Calu3 (cell line): Measurements from ENCODE around the gene PIH1D1. TPM values are rescaled to one million over a fixed set of nuclear protein-coding genes. Genes with fewer than 3 reads are reported as not detected.

Source experiments
- BruUV-seq: library from RNA; stranded (reverse); fragments of 400-500 nt; replicated peaks from 2 replicates; lab custom pipeline; 2021; lab: Mats Ljungman, UMichigan
- CTCF ChIA-PET: fragments of 300-600 bp; sonication (Branson Sonifier 250); formaldehyde crosslinking; loops from one replicate; lab custom pipeline; 2022; ENCODE audit warnings: antibody characterized with exemption; lab: Charles Lee
- DNase-seq: peaks from one replicate; pipeline ENCODE4 v3.0.0; 2022
- H3K27ac Mint-ChIP-seq: one replicate; pipeline ENCODE4 v1.8.0; 2022; ENCODE audit warnings: mixed read lengths; ENCODE audit not compliant: unreplicated experiment
- H3K27me3 Mint-ChIP-seq: one replicate; pipeline ENCODE4 v1.8.0; 2022; ENCODE audit warnings: mixed read lengths; ENCODE audit not compliant: unreplicated experiment
- H3K36me3 Mint-ChIP-seq: one replicate; pipeline ENCODE4 v1.8.0; 2022; ENCODE audit warnings: mild to moderate bottlenecking, moderate library complexity, mixed read lengths; ENCODE audit not compliant: insufficient read depth, unreplicated experiment
- H3K4me1 Mint-ChIP-seq: one replicate; pipeline ENCODE4 v1.8.0; 2022; ENCODE audit warnings: mild to moderate bottlenecking, low read depth, mixed read lengths; ENCODE audit not compliant: unreplicated experiment
- H3K4me3 Mint-ChIP-seq: one replicate; pipeline ENCODE4 v1.8.0; 2022; ENCODE audit warnings: mild to moderate bottlenecking, low read depth, moderate library complexity, mixed read lengths; ENCODE audit not compliant: unreplicated experiment
- H3K9me3 Mint-ChIP-seq: one replicate; pipeline ENCODE4 v1.8.0; 2022; ENCODE audit warnings: low read depth, mixed read lengths; ENCODE audit not compliant: unreplicated experiment
- intact Hi-C: fragments of 100-400 bp; cut with micrococcal nuclease; formaldehyde crosslinking; loops from one replicate; pipeline ENCODE4 v1.10.0; 2022; ENCODE audit not compliant: unreplicated experiment
- total RNA-seq: library from RNA; stranded (reverse); gene quantifications from 2 replicates; pipeline ENCODE4 v1.2.3, GENCODE V29; 2022
- TF ChIP-seq, protein P1 (sequence below): fragments of 200-600 bp; IDR thresholded peaks from one replicate; pipeline ENCODE4 v1.8.0; 2022; ENCODE audit warnings: antibody characterized with exemption; ENCODE audit not compliant: unreplicated experiment

Gene PIH1D1
- total RNA-seq, 1 experiment from 2014 or later = 141 TPM

- intact Hi-C loops = no loop called here
- H3K27ac Mint-ChIP-seq = no peak overlapping the region
- peaks cover 27% of the 10 kb centered on the region for H3K4me1 Mint-ChIP-seq
- DNase-seq = peak; percentile 32
- no peaks in the 10 kb centered on the region for H3K9me3 Mint-ChIP-seq
- peaks cover 58% of the 10 kb centered on the region for H3K27me3 Mint-ChIP-seq
- peak overlapping the region; percentile 73 for H3K4me3 Mint-ChIP-seq
- CTCF ChIA-PET = interaction anchor here (0.5 to 1.5 kb wide), 13 partner anchors 10 to 345 kb away, joined by 3 to 14 read pairs (median 5); partner anchors contain the start of genes ALDH16A1 and PIH1D1
- peaks cover 37% of the 10 kb centered on the region for H3K36me3 Mint-ChIP-seq
- TF ChIP-seq, protein P1, sequence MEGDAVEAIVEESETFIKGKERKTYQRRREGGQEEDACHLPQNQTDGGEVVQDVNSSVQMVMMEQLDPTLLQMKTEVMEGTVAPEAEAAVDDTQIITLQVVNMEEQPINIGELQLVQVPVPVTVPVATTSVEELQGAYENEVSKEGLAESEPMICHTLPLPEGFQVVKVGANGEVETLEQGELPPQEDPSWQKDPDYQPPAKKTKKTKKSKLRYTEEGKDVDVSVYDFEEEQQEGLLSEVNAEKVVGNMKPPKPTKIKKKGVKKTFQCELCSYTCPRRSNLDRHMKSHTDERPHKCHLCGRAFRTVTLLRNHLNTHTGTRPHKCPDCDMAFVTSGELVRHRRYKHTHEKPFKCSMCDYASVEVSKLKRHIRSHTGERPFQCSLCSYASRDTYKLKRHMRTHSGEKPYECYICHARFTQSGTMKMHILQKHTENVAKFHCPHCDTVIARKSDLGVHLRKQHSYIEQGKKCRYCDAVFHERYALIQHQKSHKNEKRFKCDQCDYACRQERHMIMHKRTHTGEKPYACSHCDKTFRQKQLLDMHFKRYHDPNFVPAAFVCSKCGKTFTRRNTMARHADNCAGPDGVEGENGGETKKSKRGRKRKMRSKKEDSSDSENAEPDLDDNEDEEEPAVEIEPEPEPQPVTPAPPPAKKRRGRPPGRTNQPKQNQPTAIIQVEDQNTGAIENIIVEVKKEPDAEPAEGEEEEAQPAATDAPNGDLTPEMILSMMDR = no peak
- BruUV-seq = no TSS peak
Measured at GRCh38 chr19:49442354-49442753, 9.3 kb downstream of the PIH1D1 start.

DNA sequence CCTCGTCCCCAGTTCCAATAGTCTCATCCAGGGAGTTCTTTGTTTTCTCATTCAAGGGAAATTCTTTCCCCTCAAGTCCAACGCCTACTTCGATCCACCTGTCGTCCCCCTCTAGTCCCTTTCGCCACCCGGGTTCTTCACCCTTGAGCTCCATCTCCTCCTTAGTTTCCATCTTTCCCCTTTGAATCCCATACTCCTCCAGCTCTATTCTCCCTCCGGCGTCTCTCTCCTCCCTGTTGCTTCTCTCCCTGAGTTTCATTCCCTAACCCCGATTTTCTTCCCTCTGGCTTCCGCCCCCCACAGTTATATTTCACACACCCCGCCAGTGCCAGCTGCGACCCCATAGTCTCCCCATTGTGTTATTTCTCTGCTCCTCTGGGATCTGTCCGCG is 9.7 kb downstream of the PIH1D1 start:
- DNase-seq = no peak
- Mint-ChIP-seq H3K36me3 (peaks cover 33% of the 10 kb centered on the region), H3K9me3 (no peaks in the 10 kb centered on the region), H3K27ac (no peak overlapping the region), H3K4me3 (peak overlapping the region; percentile 73), H3K4me1 (peaks cover 27% of the 10 kb centered on the region), H3K27me3 (peaks cover 62% of the 10 kb centered on the region)
- CTCF ChIA-PET = interaction anchor here (0.6 to 1.5 kb wide), 6 partner anchors 11 to 214 kb away, joined by 3 to 6 read pairs (median 4); partner anchors contain the start of gene ALDH16A1
- no TSS peak for BruUV-seq
- TF ChIP-seq, protein P1 = no peak
- intact Hi-C loops = no loop called here

- Mint-ChIP-seq H3K27me3 (peaks cover 68% of the 10 kb centered on the region), H3K9me3 (no peaks in the 10 kb centered on the region), H3K27ac (no peak within 1 kb of the TSS), H3K4me1 (peaks cover 27% of the 10 kb centered on the region), H3K36me3 (peaks cover 33% of the 10 kb centered on the region), H3K4me3 (peak within 1 kb of the TSS; percentile 73)
- BruUV-seq = no TSS peak
- TF ChIP-seq, protein P1 = no peak
- DNase-seq = no peak
- intact Hi-C loops = no loop called here
- CTCF ChIA-PET = interaction anchor here (0.6 to 1.5 kb wide), 4 partner anchors 15 to 214 kb away, joined by 3 to 6 read pairs (median 4); no protein-coding TSS in a partner anchor
Measured at GRCh38 chr19:49441210-49441959, 10.2 kb downstream of the PIH1D1 start, which contains the start of gene SLC17A7. TSS of gene SLC17A7 (minus strand) at chr19:49441527. CDS start at chr19:49441379, 148 bp downstream.

GRCh38 chr19:49440439-49441209 is 11.0 kb downstream of the PIH1D1 start:
- no TSS peak for BruUV-seq
- H3K36me3 Mint-ChIP-seq = peaks cover 39% of the 10 kb centered on the region
- intact Hi-C loops = no loop called here

More at GRCh38 chr19:49440439-49441209, 11.0 kb downstream of the PIH1D1 start:
- TF ChIP-seq, protein P1 = no peak
- peaks cover 27% of the 10 kb centered on the region for H3K4me1 Mint-ChIP-seq
- DNase-seq = no peak
- H3K4me3 Mint-ChIP-seq = peak overlapping the region; percentile 10
- H3K27ac Mint-ChIP-seq = no peak overlapping the region
- CTCF ChIA-PET = interaction anchor here (0.5 to 0.6 kb wide), 2 partner anchors 40 to 207 kb away, joined by 3 to 4 read pairs; no protein-coding TSS in a partner anchor
- H3K27me3 Mint-ChIP-seq = peaks cover 75% of the 10 kb centered on the region
- no peaks in the 10 kb centered on the region for H3K9me3 Mint-ChIP-seq
